Measurements from ENCODE around the gene ABCC6. TPM values are rescaled to one million over a fixed set of nuclear protein-coding genes. Genes with fewer than 3 reads are reported as not detected.
"Not testable (repeated sequence)": the region's sequence is repeated elsewhere in the genome, so short reads cannot be mapped to it uniquely, and the experiment has no call there.

ABCC6 gene
- total RNA-seq, 1 donor from 2014 or later = under 0.01 TPM

- DNase-seq = no peak
Measured at GRCh38 chr16:16109453-16110110, 113.7 kb downstream of the ABCC6 start.

DNA sequence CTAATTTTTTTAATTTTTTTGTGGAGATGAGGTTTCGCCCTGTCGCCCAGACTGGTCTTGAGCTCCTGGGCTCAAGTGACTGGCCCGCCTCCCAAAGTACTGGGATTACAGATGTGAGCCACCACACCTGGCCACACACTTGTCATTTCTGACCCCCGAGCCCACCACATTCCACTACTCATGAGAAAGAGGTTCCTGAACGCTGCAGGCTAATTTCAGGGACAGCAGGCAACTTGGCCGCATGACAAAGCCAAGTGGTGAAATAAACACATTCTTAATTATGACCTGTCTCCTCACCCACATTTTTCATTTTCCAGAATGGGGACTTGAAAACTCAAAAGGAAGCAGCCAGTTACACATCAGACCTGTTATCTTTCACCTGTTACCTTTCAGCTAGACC, 114.5 kb downstream of the ABCC6 start:
- no peak for DNase-seq

- no peak for DNase-seq
Measured at GRCh38 chr16:16107839-16108238, 115.5 kb downstream of the ABCC6 start.

DNA sequence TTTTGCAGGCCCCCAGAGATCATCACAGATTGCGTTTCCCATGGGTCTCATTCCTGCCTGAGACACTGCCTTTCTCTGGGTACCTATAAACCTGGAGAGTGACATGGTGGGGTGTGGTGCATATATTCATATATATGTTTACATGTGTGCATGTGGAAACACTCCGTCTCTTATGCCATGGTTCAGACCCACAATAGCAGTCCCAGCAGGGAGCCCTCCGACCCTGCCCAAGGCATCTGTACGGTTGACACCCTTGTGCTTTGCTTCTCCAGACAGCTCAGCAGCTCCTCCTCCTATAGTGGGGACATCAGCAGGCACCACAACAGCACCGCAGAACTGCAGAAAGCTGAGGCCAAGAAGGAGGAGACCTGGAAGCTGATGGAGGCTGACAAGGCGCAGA, 116.8 kb downstream of the ABCC6 start:
- DNase-seq = no peak

GRCh38 chr16:16105646-16106045, 117.6 kb downstream of the ABCC6 start:
- no peak for DNase-seq

DNA sequence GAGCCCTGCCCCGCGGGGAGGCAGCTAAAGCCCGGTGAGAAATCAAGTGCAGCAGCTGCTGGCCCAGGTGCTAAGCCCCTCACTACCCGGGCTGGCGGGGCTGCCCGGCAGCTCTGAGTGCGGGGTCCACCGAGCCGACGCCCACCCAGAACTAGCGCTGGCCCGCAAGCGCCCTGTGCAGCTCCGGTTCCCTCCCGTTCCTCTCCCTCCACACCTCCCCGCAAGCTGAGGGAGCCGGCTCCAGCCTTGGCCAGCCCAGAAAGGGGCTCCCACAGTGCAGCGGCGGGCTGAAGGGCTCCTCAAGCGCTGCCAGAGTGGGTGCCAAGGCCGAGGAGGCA, 118.5 kb downstream of the ABCC6 start:
- not testable (repeated sequence) for DNase-seq

- DNase-seq = not testable (repeated sequence)
Measured at GRCh38 chr16:16104132-16104803, 119.0 kb downstream of the ABCC6 start.

- DNase-seq = no peak
Measured at GRCh38 chr16:16102738-16103137, 120.6 kb downstream of the ABCC6 start.

GRCh38 chr16:16101585-16101984, 121.7 kb downstream of the ABCC6 start:
- no peak for DNase-seq

DNA sequence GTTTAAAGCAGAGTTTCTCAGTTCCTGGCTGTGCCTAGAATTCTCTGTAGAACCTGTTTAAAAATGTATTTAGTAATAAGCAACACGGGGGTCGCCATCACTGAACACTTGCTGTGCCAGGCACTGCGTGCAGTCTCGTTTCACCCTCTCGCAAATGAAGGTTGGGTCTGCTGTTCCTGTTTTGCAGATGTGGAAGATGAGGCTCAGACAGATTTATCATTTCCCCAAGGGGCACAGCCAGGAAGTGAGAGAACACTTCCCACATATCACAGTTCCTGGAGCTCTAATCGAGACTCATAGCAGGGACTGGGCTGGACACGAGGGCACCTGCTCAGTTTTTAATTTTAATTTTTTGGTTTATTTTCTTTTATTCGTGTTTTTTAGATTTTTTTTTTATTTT, 122.7 kb downstream of the ABCC6 start:
- peak; percentile 38 for DNase-seq

DNA sequence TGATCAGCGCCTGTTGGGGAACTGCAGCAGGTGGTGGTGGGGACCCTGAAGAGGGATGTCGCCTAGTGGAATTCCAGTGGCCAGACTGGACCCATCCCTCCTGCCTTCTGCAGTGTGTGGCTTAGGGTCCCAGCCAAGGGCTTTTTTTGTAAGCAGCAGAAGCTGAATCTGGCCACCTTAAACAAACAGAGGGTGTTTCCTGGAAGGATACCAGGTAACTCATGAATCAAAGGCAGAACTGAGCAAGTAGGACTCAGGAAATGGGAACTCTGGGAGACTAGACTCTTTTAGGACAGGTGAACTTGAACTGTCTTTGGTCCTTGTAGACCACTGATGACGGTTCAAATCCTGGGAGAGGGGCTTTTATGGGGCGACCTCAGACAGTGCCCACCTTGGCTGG, 124.0 kb downstream of the ABCC6 start:
- no peak for DNase-seq

Other genes starting within 250 kb of the ABCC6 start
- gene NOMO3, start 9.0 kb upstream of the ABCC6 start, total RNA-seq = 51.7 and 89.8 TPM in 2 replicates
- gene NPIPA7, start 155.6 kb upstream of the ABCC6 start, total RNA-seq = not detected in 2 replicates

Measured in dermis blood vessel endothelial cell (primary cell).